Measurements from ENCODE around the gene SMPD4. TPM values are rescaled to one million over a fixed set of nuclear protein-coding genes. Genes with fewer than 3 reads are reported as not detected.
"Not testable (repeated sequence)": the region's sequence is repeated elsewhere in the genome, so short reads cannot be mapped to it uniquely, and the experiment has no call there.

Gene SMPD4
- total and polyA plus RNA-seq, 2 donors (not counting 1 experiment from before 2014, with no cell fraction given) = 63.8 to 80.6 TPM

DNA sequence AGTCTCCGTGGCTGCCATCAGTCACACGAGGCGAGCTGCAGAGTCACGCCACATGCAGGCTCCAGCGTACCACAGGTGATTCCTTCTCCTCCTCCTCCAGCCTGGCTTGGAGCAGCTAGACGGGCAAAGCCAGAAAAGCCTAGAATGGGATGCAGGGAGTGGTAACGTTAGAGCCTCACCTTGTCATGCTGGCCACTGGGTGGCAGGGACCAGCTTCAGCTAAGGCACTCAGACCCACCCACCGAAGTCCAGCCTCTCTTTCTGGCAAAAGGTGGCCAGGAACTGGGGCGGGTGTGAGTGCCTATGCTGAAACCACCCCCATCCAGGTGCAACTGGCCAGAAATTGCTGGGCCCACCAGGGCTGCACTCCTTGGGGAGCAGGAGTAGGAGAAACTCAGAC lies 53.7 kb downstream of the SMPD4 start:
- H3K4me3 Mint-ChIP-seq; H3K4me1 Mint-ChIP-seq; H3K79me2 ChIP-seq (ENCODE audit: control insufficient read depth, insufficient read depth, low read length); DNase-seq; H2AFZ ChIP-seq (ENCODE audit: insufficient read depth, low read depth, low read length, poor library complexity, severe bottlenecking); H3K27me3 ChIP-seq (replicated peaks in 1 of 4; ENCODE audit: control extremely low read depth in 1 of 4, control insufficient read depth in 3 of 4, insufficient read depth in 4 of 4, low read length in 3 of 4); H3K36me3 ChIP-seq (replicated peaks in 1 of 2; ENCODE audit: control extremely low read depth in 1 of 2, control insufficient read depth in 1 of 2, extremely low read depth in 1 of 2, insufficient read depth in 2 of 2, low read length in 1 of 2); intact Hi-C loops (cut with micrococcal nuclease); H3K9me3 ChIP-seq (ENCODE audit: control extremely low read depth in 1 of 3, control insufficient read depth in 2 of 3, insufficient read depth in 1 of 3, low read length in 2 of 3); H3K27ac Mint-ChIP-seq; H3K27me3 Mint-ChIP-seq; H4K20me1 ChIP-seq (ENCODE audit: control insufficient read depth, insufficient read depth, low read length, poor library complexity, severe bottlenecking); POLR2A ChIA-PET; H3K9me3 Mint-ChIP-seq (ENCODE audit: insufficient read depth); H3K27ac ChIP-seq (ENCODE audit: low read length in 2 of 2); H3K4me1 ChIP-seq (ENCODE audit: control insufficient read depth in 2 of 2, insufficient read depth in 2 of 2, low read length in 2 of 2); H3K4me3 ChIP-seq (ENCODE audit: control extremely low read depth in 1 of 5, extremely low read depth in 1 of 5, insufficient read depth in 1 of 5, low read depth in 2 of 5, low read length in 4 of 5); H3K4me2 ChIP-seq (replicated peaks; ENCODE audit: low read depth, low read length, poor library complexity, severe bottlenecking); ATAC-seq (ENCODE audit: low read depth); H3K9ac ChIP-seq (ENCODE audit: low read length); CTCF ChIA-PET: not testable (repeated sequence)
- no CpG with 5 or more reads among the region's 9 CpGs for WGBS (ENCODE audit: insufficient coverage)

DNA sequence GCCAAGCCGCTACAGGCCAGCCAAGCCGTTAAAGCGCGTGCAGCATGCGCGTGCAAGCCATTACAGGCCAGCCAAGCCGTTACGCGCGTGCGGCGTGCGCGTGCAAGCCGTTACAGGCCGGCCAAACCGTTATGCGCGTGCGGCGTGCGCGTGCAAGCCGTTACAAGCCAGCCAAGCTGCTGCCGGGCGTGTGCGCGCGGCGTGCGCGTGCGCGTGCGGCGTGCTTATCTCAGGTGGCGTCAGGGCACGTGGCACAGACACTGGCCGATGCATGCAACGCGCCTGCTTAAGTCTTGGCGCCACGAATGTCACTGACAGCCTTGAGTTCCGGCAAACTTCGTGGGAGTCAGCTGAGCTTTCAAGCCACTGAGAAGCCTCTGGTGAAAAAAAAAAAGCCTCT lies 60.5 kb downstream of the SMPD4 start:
- H3K9ac ChIP-seq (ENCODE audit: low read length); CTCF ChIA-PET; H3K9me3 Mint-ChIP-seq (ENCODE audit: insufficient read depth); H3K27ac ChIP-seq (ENCODE audit: low read length in 2 of 2); H3K9me3 ChIP-seq (ENCODE audit: control extremely low read depth in 1 of 3, control insufficient read depth in 2 of 3, insufficient read depth in 1 of 3, low read length in 2 of 3); H4K20me1 ChIP-seq (ENCODE audit: control insufficient read depth, insufficient read depth, low read length, poor library complexity, severe bottlenecking); ATAC-seq (ENCODE audit: low read depth); H3K4me1 Mint-ChIP-seq; H3K36me3 ChIP-seq (replicated peaks in 1 of 2; ENCODE audit: control extremely low read depth in 1 of 2, control insufficient read depth in 1 of 2, extremely low read depth in 1 of 2, insufficient read depth in 2 of 2, low read length in 1 of 2); H3K4me1 ChIP-seq (ENCODE audit: control insufficient read depth in 2 of 2, insufficient read depth in 2 of 2, low read length in 2 of 2); POLR2A ChIA-PET; H3K27me3 ChIP-seq (replicated peaks in 1 of 4; ENCODE audit: control extremely low read depth in 1 of 4, control insufficient read depth in 3 of 4, insufficient read depth in 4 of 4, low read length in 3 of 4); intact Hi-C loops (cut with micrococcal nuclease); H3K79me2 ChIP-seq (ENCODE audit: control insufficient read depth, insufficient read depth, low read length); H3K4me3 ChIP-seq (ENCODE audit: control extremely low read depth in 1 of 5, extremely low read depth in 1 of 5, insufficient read depth in 1 of 5, low read depth in 2 of 5, low read length in 4 of 5); H3K4me3 Mint-ChIP-seq; H3K4me2 ChIP-seq (replicated peaks; ENCODE audit: low read depth, low read length, poor library complexity, severe bottlenecking); H3K27me3 Mint-ChIP-seq; DNase-seq; H3K27ac Mint-ChIP-seq; H2AFZ ChIP-seq (ENCODE audit: insufficient read depth, low read depth, low read length, poor library complexity, severe bottlenecking): not testable (repeated sequence)
- 99% methylated on average over 26 of the region's 45 CpGs for WGBS (ENCODE audit: insufficient coverage)

DNA sequence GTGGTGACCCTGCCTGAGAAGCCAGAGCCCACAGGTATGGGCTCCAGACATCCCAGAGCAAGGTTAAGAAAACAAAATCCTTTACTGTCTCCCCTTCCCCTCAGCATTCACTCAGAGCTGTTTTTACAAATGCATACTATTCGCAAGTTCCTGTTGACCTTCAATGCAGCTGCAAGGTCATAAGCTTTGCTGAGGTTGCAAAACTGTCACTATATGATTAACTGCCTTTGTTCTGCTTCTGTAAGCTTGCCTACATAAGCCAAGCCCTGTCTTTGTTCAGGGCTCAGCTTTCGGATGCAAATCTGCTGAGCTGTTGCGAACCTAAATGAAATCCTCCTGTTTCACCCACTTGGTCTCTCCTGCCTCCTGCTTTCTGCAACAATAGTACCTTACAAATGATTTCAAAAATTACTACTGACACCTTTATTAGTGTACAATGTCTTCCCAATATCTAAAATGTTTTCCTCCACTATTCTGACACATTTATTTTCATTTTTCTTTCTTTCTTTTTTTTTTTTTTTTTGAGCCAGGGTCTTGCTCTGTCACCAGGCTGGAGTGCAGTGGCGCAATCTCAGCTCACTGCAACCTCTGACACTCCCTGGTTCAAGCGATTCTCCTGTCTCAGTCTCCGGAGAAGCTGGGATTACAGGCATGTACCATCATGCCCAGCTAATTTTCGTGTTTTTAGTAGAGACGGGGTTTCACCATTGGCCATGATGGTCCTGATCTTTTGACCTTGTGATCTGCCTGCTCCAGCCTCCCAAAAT lies 78.6 kb downstream of the SMPD4 start:
- H3K4me3 ChIP-seq (ENCODE audit: control extremely low read depth in 1 of 5, extremely low read depth in 1 of 5, insufficient read depth in 1 of 5, low read depth in 2 of 5, low read length in 4 of 5); H3K27ac ChIP-seq (ENCODE audit: low read length in 2 of 2); H3K27me3 ChIP-seq (replicated peaks in 1 of 4; ENCODE audit: control extremely low read depth in 1 of 4, control insufficient read depth in 3 of 4, insufficient read depth in 4 of 4, low read length in 3 of 4); CTCF ChIA-PET; ATAC-seq (ENCODE audit: low read depth); intact Hi-C loops (cut with micrococcal nuclease); H2AFZ ChIP-seq (ENCODE audit: insufficient read depth, low read depth, low read length, poor library complexity, severe bottlenecking); DNase-seq; H3K4me2 ChIP-seq (replicated peaks; ENCODE audit: low read depth, low read length, poor library complexity, severe bottlenecking); H3K9me3 Mint-ChIP-seq (ENCODE audit: insufficient read depth); H3K79me2 ChIP-seq (ENCODE audit: control insufficient read depth, insufficient read depth, low read length); H3K4me1 Mint-ChIP-seq; H3K9ac ChIP-seq (ENCODE audit: low read length); H3K9me3 ChIP-seq (ENCODE audit: control extremely low read depth in 1 of 3, control insufficient read depth in 2 of 3, insufficient read depth in 1 of 3, low read length in 2 of 3); POLR2A ChIA-PET; H3K4me3 Mint-ChIP-seq; H3K27me3 Mint-ChIP-seq; H3K27ac Mint-ChIP-seq; H4K20me1 ChIP-seq (ENCODE audit: control insufficient read depth, insufficient read depth, low read length, poor library complexity, severe bottlenecking); H3K4me1 ChIP-seq (ENCODE audit: control insufficient read depth in 2 of 2, insufficient read depth in 2 of 2, low read length in 2 of 2); H3K36me3 ChIP-seq (replicated peaks in 1 of 2; ENCODE audit: control extremely low read depth in 1 of 2, control insufficient read depth in 1 of 2, extremely low read depth in 1 of 2, insufficient read depth in 2 of 2, low read length in 1 of 2): not testable (repeated sequence)
- 51% methylated on average over 3 of the region's 8 CpGs for WGBS (ENCODE audit: insufficient coverage)

Small RNA genes lying within 50 kb of the gene (small RNA-seq; reads per million reads assigned to genes)
- gene RNU6-1049P (ENCODE audit: insufficient read length, low read depth, low replicate concordance) = not detected

Other genes starting within 250 kb of the SMPD4 start
- gene RAB6C, start 201.9 kb downstream of the SMPD4 start, total RNA-seq = not detected in 2 replicates
- 0.07 and 0.09 TPM in 2 replicates for gene RAB6C, start 201.9 kb downstream of the SMPD4 start, polyA plus RNA-seq
- gene POTEF, start 52.4 kb downstream of the SMPD4 start, total RNA-seq = not detected in 2 replicates
- not detected in 2 replicates for gene POTEF, start 52.4 kb downstream of the SMPD4 start, polyA plus RNA-seq
- 0.95 and 1.4 TPM in 2 replicates for gene CCDC74B, start 36.5 kb downstream of the SMPD4 start, total RNA-seq
- 0.48 and 1.1 TPM in 2 replicates for gene CCDC74B, start 36.5 kb downstream of the SMPD4 start, polyA plus RNA-seq
- 140 and 152 TPM in 2 replicates for gene MZT2B, start 660 bp upstream of the SMPD4 start, total RNA-seq
- gene MZT2B, start 660 bp upstream of the SMPD4 start, polyA plus RNA-seq = 71.5 and 119 TPM in 2 replicates
- not detected in 2 replicates for gene TUBA3E, start 16.8 kb upstream of the SMPD4 start, total RNA-seq
- not detected in 2 replicates for gene TUBA3E, start 16.8 kb upstream of the SMPD4 start, polyA plus RNA-seq
- 91.5 and 102 TPM in 2 replicates for gene IMP4, start 161.3 kb upstream of the SMPD4 start, total RNA-seq
- 164 and 168 TPM in 2 replicates for gene IMP4, start 161.3 kb upstream of the SMPD4 start, polyA plus RNA-seq
- gene PTPN18, start 174.5 kb upstream of the SMPD4 start, total RNA-seq = 101 and 102 TPM in 2 replicates
- 44.9 and 91.0 TPM in 2 replicates for gene PTPN18, start 174.5 kb upstream of the SMPD4 start, polyA plus RNA-seq